Measurements from ENCODE around the gene EPHA4.

DNA sequence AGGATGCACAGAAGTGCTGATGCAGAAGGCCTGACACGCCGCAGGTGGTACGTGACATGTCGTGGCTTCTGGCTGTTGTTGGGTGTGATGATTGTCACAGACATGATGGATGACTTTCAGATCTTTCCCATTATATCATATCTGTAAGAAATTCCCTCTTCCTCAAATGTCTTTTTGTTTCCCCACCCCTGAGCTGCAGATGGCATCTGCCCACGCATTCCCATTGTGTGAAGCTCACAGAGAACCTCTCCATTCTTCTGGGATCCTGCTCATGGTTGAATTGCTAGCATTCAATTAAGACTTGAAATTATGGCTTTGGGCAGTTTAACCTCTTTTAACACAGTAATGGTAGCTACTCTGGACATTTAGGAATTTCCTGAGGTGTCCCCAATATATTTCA lies 28.3 kb upstream of the EPHA4 start:
- TF ChIP-seq GATA2 (IDR thresholded peaks at IDR 0.05; ENCODE audit: low read depth, low read length) = no peak
- TF ChIP-seq GATA3 (IDR thresholded peaks at IDR 0.05; ENCODE audit: low read depth, low read length) = no peak
